ENCODE data around the gene SLC4A1AP.

- TF ChIP-seq CTCF (IDR thresholded peaks at IDR 0.05; ENCODE audit: insufficient read depth, low read depth, low read length) (no peak), EZH2 (IDR thresholded peaks at IDR 0.05; ENCODE audit: insufficient read depth, low read length) (no peak)
These were observed 73.2 kb downstream of the SLC4A1AP start for GRCh38 chr2:27736890-27737204.

Data from astrocyte (in vitro differentiated cells and primary cell).